SKM-1 (cell line): ENCODE data around the gene AP5M1.
"Not testable (repeated sequence)": the region's sequence is repeated elsewhere in the genome, so short reads cannot be mapped to it uniquely, and the experiment has no call there.

Experiments
- DNase-seq: peaks from one replicate; lab custom pipeline; 2025; ENCODE audit not compliant: unreplicated experiment; lab: John Stamatoyannopoulos, UW

Gene AP5M1

DNA sequence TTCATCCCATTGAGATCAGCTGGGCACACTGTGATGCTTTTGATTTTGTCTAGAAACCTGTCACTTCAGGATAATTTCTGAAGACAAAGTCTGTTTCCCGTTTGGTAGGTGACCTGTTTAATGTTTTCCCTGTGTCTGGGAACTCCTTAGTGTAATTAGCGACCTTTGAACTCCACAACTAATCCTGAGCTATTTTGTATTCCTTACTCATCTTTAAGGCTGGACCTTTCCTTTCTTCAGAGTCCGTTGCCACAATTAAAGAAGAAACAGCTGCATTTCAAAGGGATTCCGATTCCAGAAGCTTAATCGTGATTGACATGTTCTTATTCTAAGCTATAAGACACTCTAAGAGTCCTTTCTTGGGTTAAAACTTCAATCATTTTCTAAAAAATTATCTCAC, 22.0 kb downstream of the AP5M1 start:
- no peak for DNase-seq

DNA sequence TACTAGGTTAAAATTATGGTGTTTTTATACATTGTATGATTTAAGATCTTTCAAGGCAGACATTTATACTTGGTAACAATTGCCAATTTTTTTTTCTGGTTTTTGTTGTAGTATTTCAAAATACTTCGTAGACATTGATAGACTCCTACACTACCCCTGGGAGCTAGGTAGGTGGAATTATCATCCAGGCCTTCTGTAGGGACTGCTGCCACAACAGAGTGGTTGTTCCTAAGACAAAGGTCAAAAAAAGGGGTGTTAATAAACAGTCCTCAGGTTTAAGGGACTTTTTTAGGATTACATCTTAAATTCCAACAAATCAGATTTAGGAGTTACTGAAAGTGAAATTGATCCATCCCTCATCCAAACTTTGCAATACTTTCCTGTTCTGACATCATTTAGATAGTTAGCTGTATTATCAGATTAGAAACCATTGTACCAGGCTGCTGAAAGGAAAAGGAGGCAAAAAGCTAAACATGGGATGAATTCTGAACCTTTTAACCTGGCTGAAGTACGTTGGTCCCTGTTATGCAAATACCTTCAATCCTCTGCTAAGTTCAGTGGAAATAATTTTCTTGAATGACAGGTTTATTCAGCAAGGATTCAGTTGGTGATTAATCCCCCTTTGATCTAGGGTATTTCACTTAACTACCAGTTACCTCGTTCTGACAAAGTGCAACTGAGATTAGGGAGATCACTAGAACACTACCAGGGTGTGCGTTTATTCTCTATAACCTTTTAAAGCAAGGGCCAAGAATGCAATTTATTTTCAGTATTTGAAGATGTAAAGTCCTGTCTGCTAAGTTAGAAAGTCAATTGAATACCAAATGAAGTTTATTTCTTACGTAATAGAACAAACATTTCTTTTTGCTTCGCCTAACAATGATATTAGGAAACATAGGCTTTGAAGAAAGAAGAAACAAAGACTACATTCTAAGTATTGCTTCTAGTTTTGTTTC, 23.2 kb downstream of the AP5M1 start:
- no peak for DNase-seq

DNA sequence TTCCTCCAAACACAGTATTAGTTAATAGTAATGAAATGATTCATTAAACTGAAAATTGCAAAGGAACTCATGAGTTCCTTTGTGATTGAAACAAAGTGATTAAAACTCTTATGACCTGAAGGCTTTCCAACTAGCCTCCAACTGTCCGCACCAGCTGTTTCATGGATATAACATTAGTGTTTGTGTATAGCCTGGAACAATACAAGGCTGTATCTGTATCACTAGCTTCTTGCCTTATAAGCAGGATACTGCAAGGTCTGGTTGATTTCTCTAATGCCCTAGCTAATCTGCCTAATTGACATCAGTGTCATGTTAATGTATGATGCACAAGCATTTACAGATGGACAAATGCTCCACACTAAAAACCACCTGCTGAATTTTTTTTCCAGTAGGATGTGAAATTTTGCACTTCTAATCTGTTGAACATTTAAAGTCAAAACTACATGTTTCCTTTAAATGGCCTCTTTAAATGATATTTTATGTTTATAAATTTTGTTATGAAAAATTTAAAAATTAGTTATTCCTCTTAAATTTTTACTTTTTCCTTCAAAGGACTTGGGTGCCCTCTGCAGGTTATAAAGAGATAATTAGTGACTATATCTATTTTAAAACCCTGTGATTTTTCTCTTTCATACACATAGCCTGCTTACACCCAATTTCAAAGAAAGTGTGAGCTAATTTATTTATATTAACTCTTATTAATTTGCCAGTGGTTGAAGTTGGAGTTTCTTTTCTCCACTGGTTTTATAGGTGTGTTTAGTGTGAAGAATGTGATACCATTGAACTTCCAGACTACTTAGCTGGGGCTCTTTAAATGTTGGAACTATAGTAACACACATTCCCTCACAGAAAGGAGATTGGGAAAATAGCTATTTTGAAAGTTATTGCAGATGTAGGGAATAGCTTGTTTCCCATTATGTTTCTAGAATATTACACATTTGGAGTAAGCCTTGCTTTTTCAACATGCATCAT, 25.4 kb downstream of the AP5M1 start:
- DNase-seq = no peak

DNA sequence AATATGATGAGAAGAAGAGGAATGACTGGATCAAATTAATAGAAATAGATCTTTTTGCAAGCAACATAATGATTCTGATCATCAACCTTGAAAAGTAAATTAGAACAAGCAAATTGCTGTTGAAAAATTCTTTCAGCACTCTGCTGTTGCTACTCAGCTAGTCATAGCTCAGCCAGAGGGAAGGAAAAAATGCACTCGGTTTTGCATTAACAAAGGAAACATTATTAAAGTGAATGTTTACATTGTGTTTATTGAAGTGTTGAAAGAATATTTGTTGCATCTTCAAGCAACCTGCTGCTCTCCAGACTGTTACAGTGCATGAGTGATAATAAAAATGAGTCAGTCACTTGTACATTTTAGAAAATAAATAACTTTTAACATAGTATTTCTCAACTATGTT, 26.5 kb downstream of the AP5M1 start:
- DNase-seq = no peak

DNA sequence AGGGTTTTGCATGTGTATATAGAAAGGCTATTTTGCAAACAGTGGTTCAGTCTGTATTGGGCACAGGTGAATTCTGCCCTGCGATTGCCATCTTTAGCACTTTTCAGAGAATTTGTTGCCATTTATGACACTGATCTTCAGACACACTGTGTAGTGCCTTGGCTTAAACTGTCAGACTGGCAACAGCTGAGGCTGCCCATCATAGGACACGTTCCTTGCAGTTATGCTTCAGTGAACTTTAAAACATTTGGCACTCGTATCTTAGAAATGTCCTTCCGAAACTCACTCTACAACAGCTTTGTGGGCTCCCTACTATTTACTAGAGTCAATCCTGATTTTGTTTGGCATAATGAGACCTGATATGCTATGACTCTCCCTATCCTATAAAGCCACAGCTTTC, 29.1 kb downstream of the AP5M1 start:
- DNase-seq = no peak

DNA sequence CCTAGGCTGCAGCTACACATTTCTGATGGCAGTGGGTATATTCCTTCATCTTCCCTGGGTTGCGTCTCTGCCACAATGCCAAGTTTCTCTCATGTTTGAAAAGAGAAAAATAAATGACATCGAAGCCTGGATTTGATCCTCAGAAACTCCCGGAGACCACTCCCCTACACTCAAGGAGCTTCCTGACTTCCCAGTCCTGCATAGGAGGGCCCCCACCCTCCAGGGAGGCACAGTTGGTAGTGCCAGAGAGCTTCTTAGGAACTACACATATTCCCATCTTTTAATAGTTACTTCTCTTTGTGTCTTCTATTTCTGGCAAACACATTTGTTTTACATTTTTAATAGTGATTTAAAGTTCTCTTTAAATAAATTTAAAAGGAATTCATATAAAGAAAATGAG, 30.7 kb downstream of the AP5M1 start:
- DNase-seq = no peak

DNA sequence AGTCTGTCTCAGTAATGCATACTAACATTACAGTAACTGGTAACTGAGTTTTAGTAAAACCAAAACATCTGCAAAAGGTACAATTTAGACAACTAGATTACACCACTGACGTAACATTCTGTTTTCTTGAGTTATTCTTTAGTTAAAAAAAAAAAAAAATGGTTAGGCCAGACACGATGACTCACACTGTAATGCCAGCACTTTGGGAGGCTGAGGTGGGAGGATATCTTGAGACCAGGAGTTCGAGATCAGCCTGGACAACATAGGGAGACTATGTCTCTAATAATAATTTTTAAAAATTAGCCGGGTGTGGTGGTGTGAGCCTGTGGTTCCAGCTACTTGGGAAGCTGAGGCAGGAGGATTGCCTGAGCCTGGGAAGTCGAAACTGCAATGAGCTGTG, 34.1 kb downstream of the AP5M1 start:
- DNase-seq = no peak

DNA sequence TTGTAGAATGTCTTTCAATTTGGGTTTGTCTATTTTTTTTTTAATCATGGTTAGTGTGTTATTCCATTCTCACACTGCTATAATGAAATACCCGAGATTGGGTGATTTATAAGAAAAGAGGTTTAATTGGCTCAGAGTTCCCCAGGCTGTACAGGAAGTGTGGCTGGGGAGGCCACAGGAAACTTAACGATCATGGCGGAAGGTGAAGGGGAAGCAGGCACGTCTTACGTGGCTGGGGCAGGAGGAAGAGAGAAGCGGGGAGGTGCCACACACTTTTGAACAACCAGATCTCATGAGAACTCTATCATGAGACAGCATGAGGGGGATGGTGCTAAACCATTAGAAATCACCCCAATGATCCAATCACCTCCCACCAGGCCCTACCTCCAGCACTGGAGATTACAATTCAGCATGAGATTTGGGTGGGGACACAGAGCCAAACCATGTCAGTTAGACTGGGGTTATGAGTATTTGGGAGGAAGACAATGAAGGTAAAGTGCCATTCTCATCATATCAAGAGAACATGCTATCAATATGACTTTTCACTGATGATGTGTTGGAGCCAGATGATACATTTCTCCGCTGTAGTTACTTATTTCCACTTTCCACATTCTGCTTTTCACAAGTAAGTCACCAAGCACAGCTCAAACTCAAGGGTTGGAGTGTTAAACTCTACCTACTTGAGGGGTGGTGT, 45.8 kb downstream of the AP5M1 start:
- no peak for DNase-seq

DNA sequence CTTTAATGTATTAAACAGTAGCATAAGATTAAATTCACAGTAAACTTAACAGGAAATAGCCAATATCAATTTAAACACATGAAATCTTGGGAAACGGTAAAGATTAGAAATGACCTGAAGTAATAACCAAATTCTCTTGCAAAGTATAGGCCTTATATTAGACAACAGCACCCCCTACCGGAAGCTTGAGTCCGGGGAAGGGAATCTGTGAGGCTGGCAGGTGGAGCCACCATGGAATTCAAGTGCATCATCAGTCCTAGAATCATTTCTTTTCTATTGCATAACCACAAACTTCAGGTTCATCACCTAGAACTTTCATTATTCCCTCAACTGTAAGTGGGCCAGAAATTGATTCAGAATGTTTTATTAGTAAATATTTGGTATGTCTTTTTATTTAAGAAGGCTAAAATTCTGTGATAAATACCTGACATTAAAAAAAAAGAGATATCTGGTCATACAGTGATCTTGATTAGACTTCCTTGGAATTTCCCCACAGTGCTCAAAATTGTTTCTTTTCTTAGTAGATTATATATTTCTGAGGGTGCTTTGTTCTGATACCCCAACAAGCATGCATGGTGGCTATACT, 48.6 kb downstream of the AP5M1 start:
- no peak for DNase-seq

DNA sequence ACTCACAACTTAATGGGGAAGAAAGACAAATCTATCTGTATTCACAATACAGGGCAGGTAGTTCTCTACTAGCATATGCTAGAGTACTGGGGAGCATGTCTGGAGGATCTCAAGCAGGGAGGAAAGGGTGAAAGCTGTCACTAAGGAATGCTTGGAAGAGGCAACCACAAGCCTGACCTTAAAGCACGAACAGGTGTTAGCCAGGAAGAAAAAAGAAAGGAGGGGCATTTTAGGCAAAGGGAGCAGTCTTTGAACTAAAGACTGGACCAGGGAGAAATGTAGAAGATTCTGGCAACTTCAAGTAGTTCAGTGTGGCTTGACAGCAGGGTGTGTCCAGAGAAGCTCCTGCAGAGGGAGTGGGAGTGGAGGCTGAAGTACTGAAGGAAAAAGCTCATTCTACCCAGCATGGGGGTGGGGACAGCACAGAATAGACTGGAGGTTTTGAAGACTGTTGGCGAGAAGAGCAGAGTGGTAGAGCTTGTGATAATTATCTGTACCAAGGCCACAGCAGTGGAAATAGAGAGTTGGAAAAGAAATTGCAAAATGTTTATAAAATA, 50.9 kb downstream of the AP5M1 start:
- DNase-seq = no peak

DNA sequence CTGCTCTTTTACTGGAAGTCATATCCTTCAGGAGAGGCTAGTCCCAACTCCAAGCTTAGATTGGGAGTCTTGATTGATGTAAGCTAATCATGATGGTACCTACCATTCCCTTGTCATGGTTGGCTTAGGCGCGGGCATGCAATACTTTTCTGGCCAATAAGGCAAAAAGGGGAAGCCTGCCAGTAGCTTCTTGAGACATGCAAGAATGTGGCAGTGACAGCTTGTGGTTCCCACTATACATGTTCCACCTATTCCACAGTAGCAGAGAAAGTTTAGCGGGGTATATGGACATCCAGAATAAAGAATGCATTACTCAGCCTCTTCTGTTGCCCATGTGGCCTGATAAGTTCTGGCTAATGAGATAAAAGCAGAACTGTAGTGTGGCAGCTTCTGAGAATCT, 55.0 kb downstream of the AP5M1 start:
- no peak for DNase-seq

DNA sequence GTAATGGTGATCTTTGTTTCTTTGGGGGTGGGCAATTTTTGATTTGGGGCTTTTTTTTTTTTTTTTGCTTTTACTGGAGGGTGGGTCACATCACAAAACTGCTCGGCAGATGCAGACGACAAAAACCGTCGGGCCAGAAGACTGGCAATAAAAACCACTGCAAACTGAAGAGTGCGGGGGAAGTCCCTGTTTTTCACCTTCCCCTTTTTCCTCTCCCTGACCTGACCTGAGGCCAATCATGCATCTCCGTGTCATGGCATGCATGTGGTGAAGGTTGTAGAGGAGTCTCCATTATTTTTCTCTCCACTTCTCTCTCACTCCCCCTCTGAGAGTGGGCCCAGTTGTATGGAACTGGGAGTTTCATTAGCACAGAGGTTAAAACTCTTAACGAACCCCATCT, 57.5 kb downstream of the AP5M1 start:
- DNase-seq = no peak

DNA sequence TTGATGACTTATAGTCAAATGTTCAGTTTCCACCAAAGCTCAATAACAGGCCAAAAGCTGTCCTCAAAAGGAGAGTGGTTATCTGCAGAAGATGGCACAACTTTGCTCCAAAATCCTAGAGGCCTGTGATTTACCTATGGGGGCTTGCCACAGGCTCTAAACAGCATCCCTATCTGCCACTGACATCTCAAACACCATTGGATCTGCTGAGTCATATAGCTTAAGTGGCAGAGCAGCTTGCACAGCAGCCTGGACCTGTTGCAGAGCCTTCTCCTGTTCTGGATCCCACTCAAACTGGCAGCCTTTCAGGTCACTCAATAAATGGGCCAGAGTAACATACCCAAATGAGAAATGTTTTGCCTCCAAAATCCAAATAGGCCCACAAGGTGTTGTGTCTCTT, 61.1 kb downstream of the AP5M1 start:
- DNase-seq = no peak

DNA sequence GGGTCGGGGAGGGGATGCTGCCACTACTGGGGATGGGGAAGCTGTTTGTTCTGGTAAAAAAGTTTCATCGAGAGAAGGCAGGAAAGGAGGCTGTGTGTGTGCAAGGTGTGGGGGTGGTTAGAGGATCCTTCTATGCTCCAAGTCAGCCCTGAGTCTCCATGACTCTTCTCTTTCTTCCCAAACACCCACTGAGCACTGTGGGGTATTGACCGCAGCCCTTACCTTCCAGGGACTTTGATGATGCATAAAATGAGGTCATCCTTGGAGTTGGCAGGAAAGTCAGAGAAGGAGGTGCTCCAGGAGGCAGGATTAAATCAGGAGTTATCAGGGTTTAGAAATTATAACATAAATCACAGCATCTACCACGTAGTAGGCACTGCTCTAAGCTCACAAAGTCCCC, 63.7 kb downstream of the AP5M1 start:
- not testable (repeated sequence) for DNase-seq

DNA sequence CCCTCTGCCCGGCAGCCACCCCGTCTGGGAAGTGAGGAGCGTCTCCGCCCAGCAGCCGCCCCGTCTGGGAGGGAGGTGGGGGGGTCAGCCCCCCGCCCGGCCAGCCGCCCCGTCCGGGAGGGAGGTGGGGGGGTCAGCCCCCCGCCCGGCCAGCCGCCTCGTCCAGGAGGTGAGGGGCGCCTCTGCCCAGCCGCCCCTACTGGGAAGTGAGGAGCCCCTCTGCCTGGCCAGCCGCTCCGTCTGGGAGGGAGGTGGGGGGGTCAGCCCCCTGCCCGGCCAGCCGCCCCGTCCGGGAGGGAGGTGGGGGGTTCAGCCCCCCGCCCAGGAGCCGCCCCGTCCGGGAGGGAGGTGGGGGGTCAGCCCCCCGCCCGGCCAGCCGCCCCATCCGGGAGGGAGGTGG, 65.0 kb downstream of the AP5M1 start:
- DNase-seq = not testable (repeated sequence)

DNA sequence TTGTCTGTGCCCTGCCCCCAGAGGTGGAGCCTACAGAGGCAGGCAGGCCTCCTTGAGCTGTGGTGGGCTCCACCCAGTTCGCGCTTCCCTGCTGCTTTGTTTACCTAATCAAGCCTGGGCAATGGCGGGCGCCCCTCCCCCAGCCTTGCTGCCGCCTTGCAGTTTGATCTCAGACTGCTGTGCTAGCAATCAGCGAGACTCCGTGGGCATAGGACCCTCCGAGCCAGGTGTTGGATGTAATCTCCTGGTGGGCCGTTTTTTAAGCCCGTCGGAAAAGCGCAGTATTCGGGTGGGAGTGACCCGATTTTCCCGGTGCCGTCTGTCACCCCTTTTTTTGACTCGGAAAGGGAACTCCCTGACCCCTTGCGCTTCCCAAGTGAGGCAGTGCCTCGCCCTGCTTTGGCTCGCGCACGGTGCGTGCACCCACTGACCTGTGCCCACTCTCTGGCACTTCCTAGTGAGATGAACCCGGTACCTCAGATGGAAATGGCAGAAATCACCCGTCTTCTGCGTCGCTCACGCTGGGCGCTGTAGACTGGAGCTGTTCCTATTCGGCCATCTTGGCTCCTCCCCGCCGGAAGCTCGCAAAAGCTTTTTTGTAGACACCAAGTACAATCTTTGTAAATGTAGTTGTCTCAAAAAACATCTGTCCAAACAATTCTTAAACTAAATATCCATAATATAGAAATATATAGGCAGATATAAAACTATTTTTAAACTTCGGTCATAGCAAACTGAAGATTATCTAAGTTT, 75.0 kb downstream of the AP5M1 start:
- not testable (repeated sequence) for DNase-seq

DNA sequence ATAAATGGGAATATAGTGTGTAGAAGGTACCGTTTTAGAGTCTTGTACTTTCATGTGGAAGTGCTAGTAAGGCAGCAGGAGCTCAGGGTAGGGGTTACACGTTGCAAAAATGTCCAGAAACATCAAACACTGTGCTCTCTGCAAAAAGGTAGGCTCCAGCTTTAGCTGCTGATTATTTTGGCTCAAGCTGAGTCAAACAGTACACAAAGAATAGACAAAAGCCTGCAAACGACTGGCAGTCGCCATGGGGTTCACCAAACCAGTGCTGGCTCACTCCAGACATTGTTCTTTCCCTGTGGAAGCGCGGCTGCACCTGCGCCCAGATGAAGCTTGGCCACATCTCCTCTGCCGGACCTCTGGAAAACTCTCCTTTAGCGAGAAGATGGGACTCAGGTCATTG, 76.3 kb downstream of the AP5M1 start:
- DNase-seq = no peak

DNA sequence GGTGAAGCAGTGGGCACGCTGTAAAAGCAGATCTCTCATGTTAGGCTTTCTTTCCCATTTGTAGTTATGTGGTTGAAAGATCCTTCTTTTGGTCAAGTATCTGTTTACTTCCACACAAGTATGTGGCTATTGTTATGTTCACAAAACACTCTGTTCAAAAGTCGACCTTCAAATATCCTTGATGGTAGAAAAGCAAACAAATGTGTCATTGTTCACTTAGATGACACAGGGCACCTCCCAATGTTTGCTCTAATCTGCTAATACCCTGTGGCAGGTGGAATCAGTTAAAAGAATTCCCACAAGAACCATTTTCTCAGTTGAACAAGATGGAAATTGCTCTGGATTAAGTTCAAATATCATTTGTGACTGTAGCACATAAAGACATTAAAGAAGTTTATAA, 78.0 kb downstream of the AP5M1 start:
- DNase-seq = no peak
